ENCODE data around the gene MED25. TPM values are rescaled to one million over a fixed set of nuclear protein-coding genes. Genes with fewer than 3 reads are reported as not detected.

The MED25 gene
- polyA plus RNA-seq, 6 donors from 2014 or later, result 21.2 to 49.7 (median 28.9) TPM

GRCh38 chr19:49872245-49873128 lies 54.4 kb downstream of the MED25 start:
- DNase-seq, result no peak
- peaks cover 0 to 2% (median 0%) of the 10 kb centered on the region in 7 donors for H3K9me3 Mint-ChIP-seq
- H3K4me1 Mint-ChIP-seq, result peaks cover 15 to 45% (median 34%) of the 10 kb centered on the region in 3 donors
- H3K27me3 Mint-ChIP-seq, result no peaks in the 10 kb centered on the region
- H3K4me3 Mint-ChIP-seq, result peak overlapping the region in 6 of 8 donors; percentile 5 to 86 (median 65)
- no peaks in the 10 kb centered on the region for H3K36me3 Mint-ChIP-seq
- peak overlapping the region in 4 of 6 donors; percentile 2 to 37 (median 20) for H3K27ac Mint-ChIP-seq
- no peak for ATAC-seq (ENCODE audit: low read depth in 2 of 2)

DNA sequence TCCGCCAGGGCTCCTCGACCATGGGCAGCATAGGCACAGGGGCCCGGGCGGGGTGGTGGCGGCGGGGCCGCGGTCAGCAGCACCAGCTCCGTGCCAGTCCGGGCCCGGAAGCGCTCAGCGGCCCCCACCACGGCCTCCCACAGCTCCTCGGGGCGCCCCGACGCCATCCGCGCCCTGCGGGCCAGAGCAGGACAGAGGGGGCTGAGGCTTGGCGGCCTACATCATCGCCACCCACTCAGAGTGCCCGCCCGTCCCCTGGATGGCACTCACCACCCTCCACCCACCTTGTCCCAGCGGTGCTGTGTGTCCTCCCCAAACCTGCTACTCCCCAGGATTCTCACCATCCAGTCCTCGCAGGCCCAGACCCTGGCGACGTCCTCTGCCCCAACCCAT lies 55.0 kb downstream of the MED25 start:
- H3K27ac Mint-ChIP-seq, result no peak overlapping the region
- DNase-seq (no peak), ATAC-seq (ENCODE audit: low read depth in 2 of 2) (no peak)
- no peak overlapping the region for H3K4me3 Mint-ChIP-seq
- no peaks in the 10 kb centered on the region for H3K36me3 Mint-ChIP-seq
- H3K9me3 Mint-ChIP-seq, result peaks cover 0 to 1% (median 0%) of the 10 kb centered on the region in 7 donors
- peaks cover 14 to 42% (median 31%) of the 10 kb centered on the region in 3 donors for H3K4me1 Mint-ChIP-seq
- no peaks in the 10 kb centered on the region for H3K27me3 Mint-ChIP-seq

DNA sequence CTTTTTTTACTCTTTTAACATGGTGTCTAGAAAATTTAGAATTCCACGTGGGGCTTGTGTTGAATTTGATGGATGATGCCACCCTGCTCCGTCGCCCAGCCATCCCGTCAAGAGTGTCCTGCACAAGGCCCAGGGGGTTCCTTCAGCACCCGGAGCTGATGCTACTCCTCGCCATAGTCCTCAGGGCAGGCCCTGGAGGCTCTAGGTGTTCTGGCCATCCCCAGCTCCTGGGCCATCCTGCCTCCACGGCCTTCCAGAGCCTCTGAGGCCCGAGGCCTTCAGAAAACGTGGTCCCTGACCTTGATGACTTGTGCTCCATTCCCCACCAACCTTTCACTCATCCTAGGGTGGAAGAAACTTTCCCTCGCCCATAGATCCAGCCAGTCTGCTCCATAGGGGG lies 55.7 kb downstream of the MED25 start:
- no peaks in the 10 kb centered on the region for H3K9me3 Mint-ChIP-seq
- H3K4me3 Mint-ChIP-seq, result peak overlapping the region in 4 of 8 donors; percentile 31 to 54 (median 42)
- peaks cover 16 to 40% (median 36%) of the 10 kb centered on the region in 3 donors for H3K4me1 Mint-ChIP-seq
- ATAC-seq (ENCODE audit: low read depth in 2 of 2), result no peak
- no peaks in the 10 kb centered on the region for H3K27me3 Mint-ChIP-seq
- no peaks in the 10 kb centered on the region for H3K36me3 Mint-ChIP-seq
- no peak overlapping the region for H3K27ac Mint-ChIP-seq
- no peak for DNase-seq

- Mint-ChIP-seq H3K27me3 (no peaks in the 10 kb centered on the region), H3K4me1 (peaks cover 21 to 43% (median 41%) of the 10 kb centered on the region in 3 donors), H3K36me3 (no peaks in the 10 kb centered on the region), H3K4me3 (peak overlapping the region in 2 of 8 donors; percentile 31 to 61), H3K9me3 (no peaks in the 10 kb centered on the region), H3K27ac (peak overlapping the region in 3 of 6 donors; percentile 54 to 61 (median 56))
- DNase-seq (no peak), ATAC-seq (ENCODE audit: low read depth in 2 of 2) (no peak)
Measured at GRCh38 chr19:49874503-49875157, 56.5 kb downstream of the MED25 start.

GRCh38 chr19:49875177-49875576 lies 57.1 kb downstream of the MED25 start:
- H3K27me3 Mint-ChIP-seq, result no peaks in the 10 kb centered on the region

DNA sequence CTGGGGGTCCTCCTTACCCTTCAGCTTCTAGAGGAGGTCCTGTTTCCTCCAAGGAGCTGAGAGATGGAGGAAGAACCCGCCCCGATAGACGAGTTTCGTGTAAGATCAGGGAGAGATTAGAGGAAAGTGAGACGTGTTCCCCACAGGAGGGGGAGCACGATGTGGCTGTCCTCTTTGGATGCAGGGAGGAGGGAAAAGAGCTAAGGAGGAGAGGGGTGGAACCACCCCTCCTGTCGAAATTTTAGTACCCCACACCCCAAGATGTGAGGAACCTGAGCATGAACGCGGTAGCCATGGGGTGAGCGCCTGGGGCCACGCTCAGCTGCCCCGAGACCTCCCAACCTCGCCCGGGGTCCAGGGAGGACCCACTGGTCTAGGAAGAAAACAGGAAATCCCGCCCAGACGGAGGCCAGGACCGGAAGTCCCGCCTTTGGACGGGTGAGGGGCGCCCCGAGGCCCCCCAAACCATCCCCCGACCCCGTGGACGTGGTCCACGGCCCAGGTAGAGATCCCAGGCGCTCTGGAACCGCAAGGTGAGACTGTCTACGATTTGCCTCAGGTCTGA lies 57.9 kb downstream of the MED25 start:
- Mint-ChIP-seq H3K27me3 (no peaks in the 10 kb centered on the region), H3K4me3 (no peak overlapping the region), H3K36me3 (no peaks in the 10 kb centered on the region), H3K4me1 (peaks cover 18 to 34% (median 32%) of the 10 kb centered on the region in 3 donors), H3K9me3 (no peaks in the 10 kb centered on the region), H3K27ac (peak overlapping the region in 2 of 6 donors; percentile 70 to 96)
- ATAC-seq (ENCODE audit: low read depth in 2 of 2), result no peak
- peak; percentile 39 for DNase-seq

More at GRCh38 chr19:49875177-49875576, 57.1 kb downstream of the MED25 start:
- Mint-ChIP-seq H3K4me3 (peak overlapping the region in 1 of 8 donors; percentile 61), H3K27ac (peak overlapping the region in 3 of 6 donors; percentile 19 to 72 (median 61)), H3K4me1 (peaks cover 19 to 41% (median 39%) of the 10 kb centered on the region in 3 donors), H3K9me3 (no peaks in the 10 kb centered on the region), H3K36me3 (no peaks in the 10 kb centered on the region)
- DNase-seq, result no peak
- no peak for ATAC-seq (ENCODE audit: low read depth in 2 of 2)

DNA sequence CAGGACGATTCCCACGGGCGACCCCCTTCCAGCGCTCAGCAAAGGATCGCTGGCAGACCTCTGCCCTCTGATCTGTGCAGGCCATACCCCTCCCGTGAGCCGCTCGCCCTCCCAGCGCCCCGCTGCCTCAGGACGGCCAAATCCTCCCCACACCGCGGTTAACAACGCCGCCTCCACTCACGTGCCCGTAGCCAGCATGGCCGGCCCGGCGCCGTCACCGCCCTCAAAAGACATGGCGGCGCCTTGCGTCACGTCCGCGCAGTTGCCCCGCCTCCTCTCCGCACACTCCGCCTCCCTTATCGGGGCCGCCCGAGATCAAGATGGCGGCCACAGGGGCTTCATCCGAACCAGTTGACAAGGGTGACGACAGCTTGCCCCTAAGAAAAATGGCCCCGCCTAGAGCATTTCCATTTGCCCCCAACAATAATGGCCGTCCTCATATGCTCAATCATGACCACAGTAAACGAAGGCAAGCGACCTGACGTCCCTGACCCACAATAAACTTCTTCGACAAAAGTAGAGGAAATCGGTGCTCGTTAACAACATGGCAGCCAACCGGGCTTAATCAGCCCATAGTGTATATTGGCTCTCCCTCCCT lies 58.4 kb downstream of the MED25 start:
- no peaks in the 10 kb centered on the region for H3K9me3 Mint-ChIP-seq
- H3K27me3 Mint-ChIP-seq, result no peaks in the 10 kb centered on the region
- peak; percentile 57 to 59 for ATAC-seq (ENCODE audit: low read depth in 2 of 2)
- H3K4me1 Mint-ChIP-seq, result peaks cover 18 to 32% (median 31%) of the 10 kb centered on the region in 3 donors
- H3K27ac Mint-ChIP-seq, result no peak overlapping the region
- no peak overlapping the region for H3K4me3 Mint-ChIP-seq
- peaks cover 0 to 3% of the 10 kb centered on the region in 2 donors for H3K36me3 Mint-ChIP-seq
- peak; percentile 98 for DNase-seq

GRCh38 chr19:49877020-49877878 lies 59.2 kb downstream of the MED25 start, which contains the start of the genes AKT1S1 and TBC1D17:
TSS of gene AKT1S1 (minus strand) at chr19:49877355. CDS start at chr19:49873295, 4,060 bp downstream.
TSS of gene TBC1D17 (plus strand) at chr19:49877702. CDS start at chr19:49877724, 22 bp downstream.
- Mint-ChIP-seq H3K4me1 (peaks cover 18 to 26% (median 25%) of the 10 kb centered on the region in 3 donors), H3K27me3 (no peaks in the 10 kb centered on the region), H3K27ac (peak within 1 kb of the TSS in 2 of 6 donors; percentile 70 to 96), H3K4me3 (no peak within 1 kb of the TSS), H3K36me3 (peaks cover 0 to 10% of the 10 kb centered on the region in 2 donors), H3K9me3 (no peaks in the 10 kb centered on the region)
- ATAC-seq (ENCODE audit: low read depth in 2 of 2) (peak; percentile 62 to 66), DNase-seq (peak; percentile 99)

- Mint-ChIP-seq H3K4me1 (peaks cover 18 to 26% (median 25%) of the 10 kb centered on the region in 3 donors), H3K4me3 (no peak overlapping the region), H3K36me3 (peaks cover 0 to 11% of the 10 kb centered on the region in 2 donors), H3K27me3 (no peaks in the 10 kb centered on the region), H3K9me3 (no peaks in the 10 kb centered on the region), H3K27ac (no peak overlapping the region)
- DNase-seq (peak; percentile 97), ATAC-seq (ENCODE audit: low read depth in 2 of 2) (peak; percentile 57 to 59)
Measured at GRCh38 chr19:49877879-49878743, 60.0 kb downstream of the MED25 start.

- peaks cover 18 to 29% (median 26%) of the 10 kb centered on the region in 3 donors for H3K4me1 Mint-ChIP-seq
- H3K4me3 Mint-ChIP-seq, result peak overlapping the region in 1 of 8 donors; percentile 80
- no peak for DNase-seq
- peak overlapping the region in 1 of 6 donors; percentile 79 for H3K27ac Mint-ChIP-seq
- H3K27me3 Mint-ChIP-seq, result no peaks in the 10 kb centered on the region
- peaks cover 0 to 11% of the 10 kb centered on the region in 2 donors for H3K36me3 Mint-ChIP-seq
- no peaks in the 10 kb centered on the region for H3K9me3 Mint-ChIP-seq
- no peak for ATAC-seq (ENCODE audit: low read depth in 2 of 2)
Measured at GRCh38 chr19:49878744-49879070, 60.6 kb downstream of the MED25 start.

- DNase-seq (no peak), ATAC-seq (ENCODE audit: low read depth in 2 of 2) (no peak)
- Mint-ChIP-seq H3K36me3 (peaks cover 0 to 11% of the 10 kb centered on the region in 2 donors), H3K4me1 (peaks cover 18 to 29% (median 26%) of the 10 kb centered on the region in 3 donors), H3K9me3 (no peaks in the 10 kb centered on the region), H3K27ac (peak overlapping the region in 1 of 6 donors; percentile 44), H3K4me3 (peak overlapping the region in 3 of 8 donors; percentile 3 to 80 (median 67)), H3K27me3 (no peaks in the 10 kb centered on the region)
Measured at GRCh38 chr19:49879243-49879963, 61.3 kb downstream of the MED25 start.

Data from naive B cell (primary cell).